Measurements from ENCODE around the gene TRIM71.
A peak's percentile ranks its signal among the peaks of the same experiment; 100 is the strongest.
"Not testable (repeated sequence)": the region's sequence is repeated elsewhere in the genome, so short reads cannot be mapped to it uniquely, and the experiment has no call there.

The TRIM71 gene

DNA sequence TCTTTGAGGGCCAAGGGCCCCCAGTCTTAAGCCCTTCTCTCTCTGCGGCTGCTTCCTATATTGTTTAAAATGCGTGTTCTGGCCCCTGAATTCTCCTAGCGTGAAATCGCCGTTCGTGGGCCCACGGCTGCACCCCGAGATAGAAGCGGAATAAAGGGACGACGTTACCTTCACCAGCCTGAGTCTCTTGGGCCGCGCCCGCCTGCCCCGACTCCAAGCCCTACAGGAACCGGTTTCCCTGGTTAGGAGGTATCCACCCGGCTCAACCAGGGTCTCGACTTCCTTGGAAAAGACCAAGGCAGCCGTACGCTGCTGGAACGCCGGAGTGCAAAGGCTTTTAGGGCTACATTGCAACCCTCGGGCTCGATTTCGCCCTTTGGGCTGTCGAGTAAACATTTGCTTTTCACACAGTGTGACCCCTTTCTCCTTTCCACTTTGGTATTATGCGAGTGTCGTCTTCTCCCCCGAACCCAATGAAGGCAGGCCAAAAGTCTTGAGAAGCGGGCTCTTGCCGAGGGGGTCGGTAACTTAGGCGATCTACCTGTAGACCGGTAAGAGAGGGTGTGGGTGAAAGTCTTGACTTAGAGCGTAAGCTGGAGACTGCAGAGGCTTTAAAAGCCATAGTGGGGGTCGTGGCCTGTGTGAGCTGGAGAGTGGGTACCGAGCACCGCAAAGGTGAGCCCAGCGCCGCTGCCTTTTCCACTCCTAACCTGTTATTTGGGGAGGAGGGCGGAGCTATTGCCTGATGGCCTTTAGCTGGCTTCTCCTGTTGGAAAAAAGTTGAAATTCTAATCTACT, 2.0 kb downstream of the TRIM71 start:
- DNase-seq (ENCODE audit: low spot score), result no peak

GRCh38 chr3:32820430-32820829, 2.6 kb downstream of the TRIM71 start:
- no peak for DNase-seq (ENCODE audit: low spot score)

GRCh38 chr3:32820971-32821685, 3.3 kb downstream of the TRIM71 start:
- DNase-seq (ENCODE audit: low spot score), result no peak

GRCh38 chr3:32821686-32822296, 4.0 kb downstream of the TRIM71 start:
- DNase-seq (ENCODE audit: low spot score), result no peak

DNA sequence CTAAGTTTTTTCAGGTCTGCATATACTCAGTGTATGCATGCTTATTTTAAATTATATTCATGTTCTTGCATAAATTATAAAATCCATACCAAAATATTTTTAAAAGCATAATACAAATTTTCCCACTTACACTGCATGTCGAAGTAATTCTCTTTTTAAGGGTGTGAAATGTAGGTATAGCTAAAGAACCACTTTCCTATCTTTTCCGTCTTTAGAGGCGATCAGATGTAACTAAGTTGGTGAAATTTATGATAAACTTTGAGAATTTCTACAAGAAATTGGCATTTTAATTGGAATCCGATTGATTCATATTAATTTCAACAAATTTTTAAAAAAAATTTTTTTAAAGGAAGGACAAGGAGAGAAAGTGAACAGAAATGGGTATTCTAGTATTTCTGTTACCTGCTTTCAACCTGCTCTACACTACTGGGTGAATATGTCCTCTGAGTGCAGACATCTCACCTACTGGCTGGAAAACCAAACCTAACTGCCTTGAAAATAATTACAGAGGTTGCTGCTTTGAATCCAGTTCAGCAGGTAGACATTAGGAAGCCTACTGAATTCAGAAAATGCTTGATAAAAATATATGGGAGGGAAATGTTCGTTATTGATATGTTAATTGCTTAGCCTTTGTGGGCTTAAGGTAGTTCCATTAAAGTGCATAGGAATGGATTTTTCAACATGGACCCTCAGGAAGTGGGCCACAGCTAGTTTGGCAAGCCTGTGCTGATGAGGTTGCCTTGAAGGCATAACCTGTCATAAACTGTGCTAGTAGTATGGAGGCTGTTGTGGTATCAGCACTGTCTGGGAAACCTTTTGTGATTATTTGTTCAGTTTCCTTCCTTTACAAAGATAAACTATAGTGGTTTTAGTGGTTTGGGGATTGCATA, 5.1 kb downstream of the TRIM71 start:
- DNase-seq (ENCODE audit: low spot score), result no peak

DNA sequence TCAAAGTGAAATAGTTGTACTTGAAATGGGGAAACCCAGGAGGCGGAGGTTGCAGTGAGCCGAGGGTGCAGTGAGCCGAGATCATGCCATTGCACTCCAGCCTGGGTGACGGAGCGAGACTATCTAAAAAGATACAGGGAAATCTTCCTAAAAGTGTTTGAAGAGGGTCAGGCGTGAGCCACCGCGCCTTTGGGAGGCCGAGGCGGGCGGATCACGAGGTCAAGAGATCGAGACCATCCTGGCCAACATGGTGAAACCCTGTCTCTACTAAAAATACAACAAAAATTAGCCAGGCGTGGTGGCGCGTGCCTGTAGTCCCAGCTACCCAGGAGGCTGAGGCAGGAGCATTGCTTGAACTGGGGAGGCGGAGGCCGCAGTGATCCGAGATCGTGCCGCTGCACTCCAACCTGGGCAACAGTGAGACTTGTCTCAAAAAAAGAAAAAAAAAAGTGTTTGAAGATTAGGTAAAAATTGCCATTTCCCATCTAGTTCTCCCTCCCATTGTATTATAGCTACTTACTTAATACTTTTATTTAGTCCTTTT, 5.9 kb downstream of the TRIM71 start:
- DNase-seq (ENCODE audit: low spot score), result not testable (repeated sequence)

DNA sequence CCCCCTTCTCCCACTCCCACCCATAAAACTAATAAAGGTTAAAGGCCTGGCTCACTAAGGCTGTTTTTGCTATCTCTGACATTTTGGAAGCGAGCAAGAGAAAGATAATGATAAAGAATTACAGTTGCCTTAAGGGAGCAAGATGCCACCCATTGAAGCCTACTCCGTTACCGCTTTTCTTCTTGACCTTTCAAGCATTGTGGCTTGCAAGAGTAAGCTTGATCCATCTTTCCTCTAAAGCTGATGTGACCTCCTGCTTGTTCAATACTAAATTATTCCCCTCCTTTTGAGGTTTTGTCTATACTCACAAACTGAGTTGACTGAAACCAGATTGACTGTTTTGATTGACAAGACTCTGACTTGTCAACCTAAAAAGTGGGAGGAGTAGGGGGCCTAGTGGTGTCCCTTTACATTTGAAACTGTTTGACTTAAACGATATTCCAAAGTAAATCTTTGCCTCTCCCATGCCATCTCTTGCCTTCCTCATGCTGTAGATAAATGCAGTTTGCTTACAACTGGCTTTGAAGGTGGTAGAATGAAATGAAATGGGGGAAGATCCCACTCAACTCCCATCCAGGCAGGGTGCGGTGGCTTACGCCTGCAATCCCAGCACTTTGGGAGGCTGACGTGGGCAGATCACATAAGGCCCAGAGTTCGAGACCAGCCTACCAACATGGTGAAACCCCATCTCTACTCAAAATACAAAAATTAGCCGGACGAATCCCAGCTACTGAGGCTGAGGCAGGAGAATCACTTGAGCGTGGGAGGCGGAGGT, 8.0 kb downstream of the TRIM71 start:
- DNase-seq (ENCODE audit: low spot score), result no peak

GRCh38 chr3:32831062-32831461, 13.3 kb downstream of the TRIM71 start:
- no peak for DNase-seq (ENCODE audit: low spot score)

- no peak for DNase-seq (ENCODE audit: low spot score)
Observed at GRCh38 chr3:32831791-32832190, 14.0 kb downstream of the TRIM71 start.

GRCh38 chr3:32832193-32832592, 14.4 kb downstream of the TRIM71 start:
- DNase-seq (ENCODE audit: low spot score), result no peak

DNA sequence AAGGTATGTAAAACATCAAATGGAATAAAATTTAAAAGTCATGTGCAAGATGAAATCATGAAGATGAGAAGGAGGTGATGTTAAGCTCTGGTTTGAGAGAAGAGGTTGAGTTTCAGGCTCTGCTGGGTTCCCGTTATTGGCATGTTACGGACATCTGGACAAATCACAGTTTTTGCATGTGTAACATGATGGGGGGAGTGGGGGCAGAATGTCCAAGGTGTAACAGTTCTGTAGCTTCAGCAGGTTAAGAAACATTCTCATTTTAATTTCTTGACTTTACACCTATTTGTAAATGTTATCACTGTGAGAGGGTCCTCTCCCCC, 17.2 kb downstream of the TRIM71 start:
- no peak for DNase-seq (ENCODE audit: low spot score)

DNA sequence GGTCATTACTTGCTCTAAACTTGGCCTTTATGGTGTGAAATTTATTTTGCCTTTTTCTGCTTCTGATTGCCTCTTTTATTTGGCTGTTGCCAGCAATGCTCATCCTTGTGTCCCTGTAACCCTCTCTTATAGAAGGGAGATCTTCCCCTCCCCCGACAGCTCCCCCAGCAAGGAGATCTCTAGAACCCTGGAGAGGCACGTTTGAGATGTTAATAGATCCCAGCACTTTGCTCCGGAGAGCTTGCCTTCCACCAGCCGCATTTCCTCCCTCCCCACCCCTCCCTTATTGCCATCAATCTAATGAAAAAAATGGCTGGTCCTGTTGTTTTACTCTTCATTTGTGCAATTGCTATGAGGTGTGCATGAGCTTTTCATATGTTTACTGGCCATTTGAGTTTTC, 18.2 kb downstream of the TRIM71 start:
- DNase-seq (ENCODE audit: low spot score), result no peak

DNA sequence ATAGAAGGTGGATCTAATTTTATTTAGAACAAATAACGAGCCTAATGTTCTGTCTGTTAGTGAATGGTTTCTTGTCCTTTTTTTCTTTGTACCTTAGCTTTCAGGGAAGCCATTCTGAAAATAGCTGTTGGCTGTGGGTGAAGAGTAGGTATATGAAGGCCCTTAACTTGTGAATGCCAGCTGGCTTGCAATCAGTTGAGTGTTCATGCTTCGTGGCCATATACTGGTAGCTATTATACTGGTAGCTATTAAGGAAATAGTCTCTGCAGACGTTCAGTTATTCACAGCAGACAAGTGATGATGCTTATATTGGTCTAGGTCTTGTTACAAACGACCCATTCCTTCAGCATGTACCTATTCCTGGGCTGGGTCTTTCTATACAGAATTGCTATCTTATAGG, 18.8 kb downstream of the TRIM71 start:
- no peak for DNase-seq (ENCODE audit: low spot score)

GRCh38 chr3:32837366-32837765, 19.6 kb downstream of the TRIM71 start:
- no peak for DNase-seq (ENCODE audit: low spot score)

GRCh38 chr3:32837789-32838188, 20.0 kb downstream of the TRIM71 start:
- no peak for DNase-seq (ENCODE audit: low spot score)

GRCh38 chr3:32839714-32840085, 21.9 kb downstream of the TRIM71 start:
- no peak for DNase-seq (ENCODE audit: low spot score)

- no peak for DNase-seq (ENCODE audit: low spot score)
Observed at GRCh38 chr3:32840086-32840841, 22.5 kb downstream of the TRIM71 start.

DNA sequence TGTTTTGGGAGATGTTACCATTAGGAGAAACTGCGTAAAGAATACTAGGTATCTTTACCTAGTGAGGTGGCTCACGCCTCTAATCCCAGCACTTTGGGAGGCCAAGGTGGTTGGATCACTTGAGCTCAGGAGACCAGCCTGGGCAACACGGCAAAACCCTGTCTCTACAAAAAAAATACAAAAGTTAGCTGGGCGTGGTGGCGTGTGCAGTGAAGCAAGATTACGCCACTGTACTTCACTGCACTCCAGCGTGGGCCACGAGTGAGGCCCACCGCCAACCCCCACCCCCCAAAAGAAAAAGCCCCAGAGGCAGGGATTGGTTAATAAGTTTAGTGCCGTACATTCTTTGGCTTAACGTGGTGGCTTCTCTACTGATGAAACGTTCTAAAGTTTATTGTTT, 23.5 kb downstream of the TRIM71 start:
- DNase-seq (ENCODE audit: low spot score), result no peak

GRCh38 chr3:32841867-32842470, 24.2 kb downstream of the TRIM71 start:
- no peak for DNase-seq (ENCODE audit: low spot score)

DNA sequence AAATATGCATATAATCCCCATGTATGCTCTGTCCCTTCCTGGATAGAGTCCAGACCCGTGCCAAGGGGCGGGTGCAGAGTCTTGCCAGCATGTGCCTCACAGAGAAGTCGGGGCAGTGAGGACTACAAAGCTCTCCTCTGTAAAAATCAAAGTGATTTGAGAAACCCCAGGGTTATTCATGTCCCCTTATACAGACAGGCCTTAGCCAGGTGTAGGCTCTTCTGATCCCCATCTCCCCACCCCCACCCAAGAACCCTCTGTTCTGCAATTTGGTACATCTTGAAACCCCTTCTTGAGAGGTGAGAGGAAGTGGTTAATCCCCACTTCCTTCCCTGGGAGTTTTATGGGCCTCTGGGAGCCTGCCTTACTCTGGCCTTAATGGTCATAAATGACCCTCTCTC, 24.7 kb downstream of the TRIM71 start:
- DNase-seq (ENCODE audit: low spot score), result peak; percentile 30

Data from LoVo (cell line).